Osteoblast (primary cell): ENCODE data around the gene COL25A1. TPM values are rescaled to one million over a fixed set of nuclear protein-coding genes. Genes with fewer than 3 reads are reported as not detected.

Experiments used
- DNase-seq: peaks from one replicate; pipeline ENCODE4 v3.0.0; 2011; ENCODE audit warnings: low spot score, mixed read lengths; ENCODE audit not compliant: insufficient read length; ENCODE audit errors: missing footprints
- H2AFZ ChIP-seq: 2 replicates; pipeline ENCODE4 v1.6.0; 2011; ENCODE audit warnings: mild to moderate bottlenecking, low read length
- H3K27ac ChIP-seq: 2 replicates; pipeline ENCODE4 v1.5.1; 2011; ENCODE audit warnings: mild to moderate bottlenecking, low read depth, low read length, moderate library complexity
- H3K27me3 ChIP-seq: 2 replicates; pipeline ENCODE4 v1.6.0; 2012; ENCODE audit warnings: mild to moderate bottlenecking, control low read depth, inconsistent platforms, low read length, moderate library complexity; ENCODE audit not compliant: insufficient read depth
- H3K36me3 ChIP-seq: 2 replicates; pipeline ENCODE4 v1.5.1; 2011; ENCODE audit warnings: mild to moderate bottlenecking, low read length, control low read depth, moderate library complexity; ENCODE audit not compliant: insufficient read depth
- H3K4me1 ChIP-seq: 2 replicates; pipeline ENCODE4 v1.5.1; 2011; ENCODE audit warnings: mild to moderate bottlenecking, low read length, control low read depth, moderate library complexity; ENCODE audit not compliant: insufficient read depth
- H3K4me2 ChIP-seq: 2 replicates; pipeline ENCODE4 v1.6.0; 2011; ENCODE audit warnings: mild to moderate bottlenecking, low read length; ENCODE audit not compliant: insufficient read depth
- H3K4me3 ChIP-seq: fragments of 200-600 bp; sonication (generic); 3 replicates; pipeline ENCODE4 v1.5.1; 2012; ENCODE audit warnings: mild to moderate bottlenecking, low read length, inconsistent platforms; ENCODE audit not compliant: insufficient read depth
- H3K79me2 ChIP-seq: 2 replicates; pipeline ENCODE4 v1.6.0; 2012; ENCODE audit warnings: mild to moderate bottlenecking, low read length, control low read depth, inconsistent platforms; ENCODE audit not compliant: insufficient read depth
- H3K9me3 ChIP-seq: 2 replicates; pipeline ENCODE4 v1.5.1; 2011; ENCODE audit warnings: low read depth, low read length, control low read depth
- H4K20me1 ChIP-seq: 2 replicates; pipeline ENCODE4 v1.6.0; 2012; ENCODE audit warnings: mild to moderate bottlenecking, low read length, control low read depth; ENCODE audit not compliant: insufficient read depth
- CTCF ChIP-seq: IDR thresholded peaks from 2 replicates; pipeline ENCODE4 v1.5.1; 2011; ENCODE audit warnings: mild to moderate bottlenecking, low read depth, low read length, moderate library complexity; ENCODE audit errors: extremely low read depth
- total RNA-seq: library from RNA; depleted of rRNA; stranded (reverse); fragments of >200 nt; gene quantifications from 2 replicates; pipeline ENCODE4 v1.2.3, GENCODE V29; 2012

Gene COL25A1
- total RNA-seq, 1 donor: 1.4 TPM

DNA sequence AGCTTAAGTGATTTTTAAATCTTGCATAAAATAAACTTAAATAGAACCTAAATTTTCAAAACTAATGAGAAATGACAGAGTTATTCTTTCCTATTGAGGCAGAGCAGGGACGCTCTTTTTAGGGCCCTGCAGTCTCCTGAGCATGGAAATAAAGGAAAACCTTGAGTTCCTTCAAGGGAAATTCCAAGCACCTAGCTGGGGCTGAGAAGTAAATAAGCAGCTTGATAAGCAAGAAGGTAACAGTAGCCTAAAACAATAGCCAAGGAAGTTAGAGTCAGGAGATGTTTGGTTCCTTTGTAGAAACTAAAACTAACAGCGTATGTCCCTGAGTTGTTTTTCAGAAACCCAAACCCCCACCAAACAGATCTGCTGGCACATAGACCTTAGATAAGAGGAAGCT, 174.6 kb downstream of the COL25A1 start:
- no peaks in the 10 kb centered on the region for H3K4me1 ChIP-seq
- no peak overlapping the region for H3K4me3 ChIP-seq
- H3K27ac ChIP-seq: no peak overlapping the region
- no peak overlapping the region for H2AFZ ChIP-seq
- H3K36me3 ChIP-seq: no peaks in the 10 kb centered on the region
- no peak overlapping the region for H3K4me2 ChIP-seq
- no peaks in the 10 kb centered on the region for H3K79me2 ChIP-seq
- H4K20me1 ChIP-seq: no peaks in the 10 kb centered on the region
- no peaks in the 10 kb centered on the region for H3K9me3 ChIP-seq
- DNase-seq: no peak
- H3K27me3 ChIP-seq: no peaks in the 10 kb centered on the region
- no peak for TF ChIP-seq CTCF

DNA sequence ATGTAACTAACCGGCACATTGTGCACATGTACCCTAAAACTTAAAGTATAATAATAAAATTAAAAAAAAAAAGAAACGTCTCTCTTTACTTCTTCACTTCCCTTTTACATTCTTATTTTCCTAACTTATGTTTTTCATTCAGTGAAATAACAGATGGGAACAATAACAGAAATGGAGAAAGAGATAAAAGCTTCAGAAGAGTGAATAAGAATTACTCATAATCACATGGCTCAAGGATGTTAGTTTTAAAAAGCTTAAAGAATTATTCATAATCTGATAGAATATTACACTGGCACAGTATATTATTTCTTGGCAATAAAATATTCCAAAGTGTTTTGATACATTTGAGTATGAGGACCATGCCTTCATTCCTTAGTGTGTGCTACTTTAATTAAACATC, 175.6 kb downstream of the COL25A1 start:
- TF ChIP-seq CTCF: no peak
- no peaks in the 10 kb centered on the region for H4K20me1 ChIP-seq
- H3K4me1 ChIP-seq: no peaks in the 10 kb centered on the region
- no peak overlapping the region for H3K4me3 ChIP-seq
- H3K27me3 ChIP-seq: no peaks in the 10 kb centered on the region
- H3K27ac ChIP-seq: no peak overlapping the region
- no peak for DNase-seq
- no peak overlapping the region for H2AFZ ChIP-seq
- H3K79me2 ChIP-seq: no peaks in the 10 kb centered on the region
- H3K4me2 ChIP-seq: no peak overlapping the region
- H3K9me3 ChIP-seq: no peaks in the 10 kb centered on the region
- no peaks in the 10 kb centered on the region for H3K36me3 ChIP-seq

DNA sequence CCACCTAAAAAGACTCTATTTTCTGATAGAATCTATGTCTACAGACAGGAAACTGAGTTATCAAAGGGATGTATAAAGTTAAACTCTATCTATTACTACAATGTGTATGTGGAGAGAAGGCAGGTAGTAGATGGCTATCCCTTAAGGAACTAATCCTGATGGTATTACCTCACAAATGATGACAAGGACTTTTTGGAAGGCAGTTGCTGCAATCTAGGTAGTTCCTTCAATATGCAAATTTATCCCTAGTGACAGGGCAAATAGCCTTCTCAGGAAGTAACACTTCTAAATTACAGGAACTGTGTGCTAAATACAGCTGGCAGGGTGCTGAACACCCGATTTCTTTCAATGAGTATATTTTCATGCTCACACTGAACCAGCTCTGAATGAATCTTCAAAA, 177.4 kb downstream of the COL25A1 start:
- no peaks in the 10 kb centered on the region for H3K27me3 ChIP-seq
- no peaks in the 10 kb centered on the region for H3K4me1 ChIP-seq
- H3K79me2 ChIP-seq: no peaks in the 10 kb centered on the region
- H3K9me3 ChIP-seq: no peaks in the 10 kb centered on the region
- no peak for TF ChIP-seq CTCF
- H4K20me1 ChIP-seq: no peaks in the 10 kb centered on the region
- no peak overlapping the region for H2AFZ ChIP-seq
- H3K27ac ChIP-seq: no peak overlapping the region
- H3K4me2 ChIP-seq: no peak overlapping the region
- H3K4me3 ChIP-seq: no peak overlapping the region
- no peak for DNase-seq
- no peaks in the 10 kb centered on the region for H3K36me3 ChIP-seq

DNA sequence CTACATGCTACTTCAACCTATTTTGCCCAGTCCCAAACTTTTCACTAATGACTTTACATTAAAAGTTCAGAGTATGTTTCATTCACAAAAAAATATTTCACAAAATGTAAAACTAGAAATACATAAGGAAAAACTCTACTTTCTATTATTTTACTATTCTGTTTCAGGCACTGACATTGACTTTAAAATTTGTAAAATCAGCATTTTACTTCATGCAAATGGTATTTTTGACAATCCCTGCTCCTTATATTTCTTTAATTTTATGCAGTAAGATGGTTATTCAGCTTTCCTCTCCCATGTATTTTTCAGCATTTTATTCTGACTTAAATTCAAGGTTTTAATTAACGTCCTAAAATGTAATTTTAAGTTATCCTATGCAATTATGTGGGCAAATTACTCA, 178.5 kb downstream of the COL25A1 start:
- H3K4me2 ChIP-seq: no peak overlapping the region
- H3K27me3 ChIP-seq: no peaks in the 10 kb centered on the region
- no peaks in the 10 kb centered on the region for H4K20me1 ChIP-seq
- H3K9me3 ChIP-seq: no peaks in the 10 kb centered on the region
- no peak overlapping the region for H2AFZ ChIP-seq
- H3K4me1 ChIP-seq: no peaks in the 10 kb centered on the region
- TF ChIP-seq CTCF: no peak
- DNase-seq: no peak
- no peak overlapping the region for H3K4me3 ChIP-seq
- H3K27ac ChIP-seq: no peak overlapping the region
- H3K79me2 ChIP-seq: no peaks in the 10 kb centered on the region
- H3K36me3 ChIP-seq: no peaks in the 10 kb centered on the region
